ENCODE measurements around the gene PAIP1. TPM values are rescaled to one million over a fixed set of nuclear protein-coding genes. Genes with fewer than 3 reads are reported as not detected.

Gene PAIP1
- total RNA-seq, 1 donor from 2014 or later = 213 TPM

DNA sequence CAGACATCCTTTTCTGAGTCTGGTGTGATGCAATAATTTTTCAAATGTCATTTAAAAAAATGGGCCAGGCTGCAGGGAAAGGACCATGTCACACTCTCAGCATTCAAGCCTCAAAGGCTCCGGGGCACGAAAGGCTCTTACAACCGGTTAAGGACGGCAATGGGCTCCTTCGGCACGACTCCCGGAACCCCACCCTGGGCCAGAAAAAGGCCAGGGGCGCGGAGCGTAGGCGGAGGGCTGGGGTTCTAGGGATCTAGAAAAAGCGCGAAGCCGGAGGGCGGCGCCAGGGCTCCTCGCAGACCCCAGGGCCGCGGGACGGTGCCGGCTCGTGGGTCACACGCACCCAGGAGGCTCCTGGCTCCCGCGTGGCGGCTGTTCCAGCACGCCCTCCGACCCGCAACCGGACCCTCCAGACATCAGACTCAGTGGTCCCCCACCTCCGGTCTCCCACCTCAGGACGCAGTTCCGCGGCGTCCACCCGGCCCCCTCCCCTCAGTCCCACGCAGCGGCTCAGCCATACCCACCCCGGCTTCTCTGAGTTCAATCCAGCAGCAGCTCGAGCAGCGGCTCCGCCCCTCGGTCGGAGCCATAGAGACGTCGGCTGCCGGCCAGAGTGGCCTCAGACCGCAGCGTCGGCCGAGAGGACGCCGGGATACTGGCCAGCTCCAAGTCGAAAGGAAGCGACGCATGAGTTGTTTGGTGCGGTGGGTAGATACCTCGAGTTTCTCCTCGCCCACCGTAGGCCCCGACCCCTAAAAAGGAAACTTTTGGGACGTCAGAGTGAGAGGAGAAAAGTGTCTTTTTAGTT, 73.4 kb downstream of the PAIP1 start, which contains the start of gene TMEM267:
Gene TMEM267 (minus strand): TSS at position 568 of the 808 bp plus-strand sequence. CDS start 29,896 bp downstream, outside the sequence.
- peaks cover 1% of the 10 kb centered on the region for H3K36me3 Mint-ChIP-seq
- Histone ChIP-seq H3K4me2 (peak within 1 kb of the TSS; percentile 90), H3K9me3 (ENCODE audit: low read depth) (no peaks in the 10 kb centered on the region), H2AFZ (replicated peaks) (peak within 1 kb of the TSS; percentile 93), H3K4me3 (peak within 1 kb of the TSS; percentile 91), H3K4me1 (no peaks in the 10 kb centered on the region), H3F3A (ENCODE audit: low read depth) (peaks cover 16% of the 10 kb centered on the region), H3K27me3 (no peaks in the 10 kb centered on the region), H4K20me1 (ENCODE audit: low read depth) (no peaks in the 10 kb centered on the region), H3K27ac (peak within 1 kb of the TSS; percentile 72), H3K9ac (peak within 1 kb of the TSS; percentile 69), H3K79me2 (ENCODE audit: low read depth) (peaks cover 33% of the 10 kb centered on the region), H3K36me3 (no peaks in the 10 kb centered on the region)
- no peaks in the 10 kb centered on the region for H3K27me3 Mint-ChIP-seq (ENCODE audit: insufficient read depth, low read depth)
- peak within 1 kb of the TSS; percentile 99 for H3K4me3 Mint-ChIP-seq
- H3K4me1 Mint-ChIP-seq = peaks cover 16% of the 10 kb centered on the region
- no peaks in the 10 kb centered on the region for H3K9me3 Mint-ChIP-seq
- DNase-seq (ENCODE audit: low spot score) = peak; percentile 96
- TF ChIP-seq, protein P1, sequence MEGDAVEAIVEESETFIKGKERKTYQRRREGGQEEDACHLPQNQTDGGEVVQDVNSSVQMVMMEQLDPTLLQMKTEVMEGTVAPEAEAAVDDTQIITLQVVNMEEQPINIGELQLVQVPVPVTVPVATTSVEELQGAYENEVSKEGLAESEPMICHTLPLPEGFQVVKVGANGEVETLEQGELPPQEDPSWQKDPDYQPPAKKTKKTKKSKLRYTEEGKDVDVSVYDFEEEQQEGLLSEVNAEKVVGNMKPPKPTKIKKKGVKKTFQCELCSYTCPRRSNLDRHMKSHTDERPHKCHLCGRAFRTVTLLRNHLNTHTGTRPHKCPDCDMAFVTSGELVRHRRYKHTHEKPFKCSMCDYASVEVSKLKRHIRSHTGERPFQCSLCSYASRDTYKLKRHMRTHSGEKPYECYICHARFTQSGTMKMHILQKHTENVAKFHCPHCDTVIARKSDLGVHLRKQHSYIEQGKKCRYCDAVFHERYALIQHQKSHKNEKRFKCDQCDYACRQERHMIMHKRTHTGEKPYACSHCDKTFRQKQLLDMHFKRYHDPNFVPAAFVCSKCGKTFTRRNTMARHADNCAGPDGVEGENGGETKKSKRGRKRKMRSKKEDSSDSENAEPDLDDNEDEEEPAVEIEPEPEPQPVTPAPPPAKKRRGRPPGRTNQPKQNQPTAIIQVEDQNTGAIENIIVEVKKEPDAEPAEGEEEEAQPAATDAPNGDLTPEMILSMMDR (IDR thresholded peaks at IDR 0.05) = no peak
- no peak for TF ChIP-seq EZH2 (IDR thresholded peaks at IDR 0.05)
- no peak for TF ChIP-seq EZH2phosphoT487 (IDR thresholded peaks at IDR 0.05)
- H3K27ac Mint-ChIP-seq = peak within 1 kb of the TSS; percentile 100

DNA sequence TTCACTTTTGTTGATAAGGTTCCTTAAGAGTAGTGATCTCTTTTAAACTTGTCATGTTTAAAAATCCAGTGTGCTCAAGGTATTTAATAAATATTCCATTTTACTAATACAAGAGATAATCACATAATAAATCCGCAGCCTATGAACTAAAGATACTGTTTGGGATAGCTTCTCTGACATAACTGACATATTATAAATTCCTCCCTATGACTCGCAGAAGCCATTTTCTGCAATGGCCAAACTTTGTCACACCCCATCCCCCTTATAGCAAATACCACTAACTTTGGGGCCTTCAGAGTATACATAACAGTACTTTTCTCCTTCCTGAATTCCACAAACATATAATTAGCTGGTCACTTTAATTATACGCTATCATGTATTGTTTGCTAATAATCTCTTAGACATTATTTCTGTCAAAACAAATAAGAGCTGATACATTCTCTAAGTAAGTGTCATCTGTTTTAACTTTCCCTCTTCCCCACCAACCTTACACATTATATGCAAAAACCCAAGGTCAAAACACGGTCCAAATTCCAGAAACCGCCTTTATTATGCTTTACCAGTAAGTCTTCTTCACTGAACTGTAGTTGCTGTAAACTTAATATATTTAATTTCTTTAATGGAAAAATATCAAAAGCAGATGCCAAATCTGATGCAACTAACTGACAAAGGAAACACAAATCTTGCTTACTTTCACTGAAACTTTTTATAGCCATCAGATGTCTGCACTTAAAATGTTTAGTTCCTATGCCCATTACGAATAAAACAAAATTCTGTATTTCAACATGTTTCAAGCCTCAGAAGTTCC, 74.2 kb downstream of the PAIP1 start:
- Mint-ChIP-seq H3K4me3 (peak overlapping the region; percentile 99), H3K36me3 (peaks cover 1% of the 10 kb centered on the region), H3K27ac (peak overlapping the region; percentile 98), H3K4me1 (peaks cover 16% of the 10 kb centered on the region), H3K9me3 (no peaks in the 10 kb centered on the region), H3K27me3 (ENCODE audit: insufficient read depth, low read depth) (no peaks in the 10 kb centered on the region)
- peaks cover 16% of the 10 kb centered on the region for H3F3A ChIP-seq (ENCODE audit: low read depth)
- peaks cover 33% of the 10 kb centered on the region for H3K79me2 ChIP-seq (ENCODE audit: low read depth)
- no peak for DNase-seq (ENCODE audit: low spot score)
- H3K4me3 ChIP-seq = peak overlapping the region; percentile 91
- H2AFZ ChIP-seq (replicated peaks) = peak overlapping the region; percentile 93
- H3K9ac ChIP-seq = peak overlapping the region; percentile 69
- no peaks in the 10 kb centered on the region for H3K36me3 ChIP-seq
- H3K4me2 ChIP-seq = peak overlapping the region; percentile 90
- H3K27me3 ChIP-seq = no peaks in the 10 kb centered on the region
- no peaks in the 10 kb centered on the region for H3K9me3 ChIP-seq (ENCODE audit: low read depth)
- no peaks in the 10 kb centered on the region for H4K20me1 ChIP-seq (ENCODE audit: low read depth)
- TF ChIP-seq EZH2 (IDR thresholded peaks at IDR 0.05) (no peak), EZH2phosphoT487 (IDR thresholded peaks at IDR 0.05) (no peak)
- TF ChIP-seq, protein P1 (IDR thresholded peaks at IDR 0.05) = no peak
- H3K4me1 ChIP-seq = no peaks in the 10 kb centered on the region
- H3K27ac ChIP-seq = no peak overlapping the region

Other genes with a start within 250 kb of the PAIP1 start
- 221 and 274 TPM in 2 replicates for gene HMGCS1, start 243.7 kb downstream of the PAIP1 start, total RNA-seq (ENCODE audit: low replicate concordance)
- gene CCL28, start 144.7 kb downstream of the PAIP1 start, total RNA-seq (ENCODE audit: low replicate concordance) = 0.06 TPM in 1 of 2 replicates, not detected in the other
- 7.8 and 15.3 TPM in 2 replicates for gene TMEM267, start 73.2 kb downstream of the PAIP1 start, total RNA-seq (ENCODE audit: low replicate concordance)
- 17.2 TPM in 2 replicates for gene C5orf34, start 41.9 kb downstream of the PAIP1 start, total RNA-seq (ENCODE audit: low replicate concordance)
- 24.3 and 56.3 TPM in 2 replicates for gene NNT, start 46.1 kb upstream of the PAIP1 start, total RNA-seq (ENCODE audit: low replicate concordance)